Measurements from ENCODE around the gene TAX1BP3.

The TAX1BP3 gene

GRCh38 chr17:3657874-3658783, 10.2 kb downstream of the TAX1BP3 start:
- DNase-seq (ENCODE audit: low read depth): no peak
- TF ChIP-seq MYC (IDR thresholded peaks at IDR 0.05; ENCODE audit: low read depth, low read length) (no peak), POLR2A (IDR thresholded peaks at IDR 0.05; ENCODE audit: extremely low read depth, insufficient read length) (no peak), MAX (IDR thresholded peaks at IDR 0.05; ENCODE audit: low read depth, low read length) (no peak), CTCF (IDR thresholded peaks at IDR 0.05; ENCODE audit: low read depth, low read length) (no peak)
- no peak overlapping the region for H3K4me3 ChIP-seq (ENCODE audit: low read depth, low read length)

- TF ChIP-seq MAX (IDR thresholded peaks at IDR 0.05; ENCODE audit: low read depth, low read length): no peak
- no peak for TF ChIP-seq POLR2A (IDR thresholded peaks at IDR 0.05; ENCODE audit: extremely low read depth, insufficient read length)
- TF ChIP-seq CTCF (IDR thresholded peaks at IDR 0.05; ENCODE audit: low read depth, low read length): no peak
- TF ChIP-seq MYC (IDR thresholded peaks at IDR 0.05; ENCODE audit: low read depth, low read length): no peak
- no peak overlapping the region for H3K4me3 ChIP-seq (ENCODE audit: low read depth, low read length)
- DNase-seq (ENCODE audit: low read depth): no peak
Measured at GRCh38 chr17:3657588-3657869, 10.8 kb downstream of the TAX1BP3 start.

GRCh38 chr17:3656755-3657587, 11.4 kb downstream of the TAX1BP3 start:
- no peak overlapping the region for H3K4me3 ChIP-seq (ENCODE audit: low read depth, low read length)
- no peak for DNase-seq (ENCODE audit: low read depth)
- TF ChIP-seq CTCF (IDR thresholded peaks at IDR 0.05; ENCODE audit: low read depth, low read length): no peak
- no peak for TF ChIP-seq POLR2A (IDR thresholded peaks at IDR 0.05; ENCODE audit: extremely low read depth, insufficient read length)
- TF ChIP-seq MAX (IDR thresholded peaks at IDR 0.05; ENCODE audit: low read depth, low read length): no peak
- TF ChIP-seq MYC (IDR thresholded peaks at IDR 0.05; ENCODE audit: low read depth, low read length): no peak

- H3K4me3 ChIP-seq (ENCODE audit: low read depth, low read length): no peak overlapping the region
- no peak for DNase-seq (ENCODE audit: low read depth)
- TF ChIP-seq MYC (IDR thresholded peaks at IDR 0.05; ENCODE audit: low read depth, low read length) (no peak), CTCF (IDR thresholded peaks at IDR 0.05; ENCODE audit: low read depth, low read length) (no peak), MAX (IDR thresholded peaks at IDR 0.05; ENCODE audit: low read depth, low read length) (no peak), POLR2A (IDR thresholded peaks at IDR 0.05; ENCODE audit: extremely low read depth, insufficient read length) (no peak)
Measured at GRCh38 chr17:3656353-3656752, 12.0 kb downstream of the TAX1BP3 start.

GRCh38 chr17:3655766-3656165, 12.6 kb downstream of the TAX1BP3 start:
- no peak overlapping the region for H3K4me3 ChIP-seq (ENCODE audit: low read depth, low read length)
- TF ChIP-seq CTCF (IDR thresholded peaks at IDR 0.05; ENCODE audit: low read depth, low read length): no peak
- no peak for TF ChIP-seq MYC (IDR thresholded peaks at IDR 0.05; ENCODE audit: low read depth, low read length)
- TF ChIP-seq POLR2A (IDR thresholded peaks at IDR 0.05; ENCODE audit: extremely low read depth, insufficient read length): no peak
- TF ChIP-seq MAX (IDR thresholded peaks at IDR 0.05; ENCODE audit: low read depth, low read length): no peak
- DNase-seq (ENCODE audit: low read depth): no peak

All from NB4 (cell line).